ENCODE measurements around the gene RPGRIP1.

DNA sequence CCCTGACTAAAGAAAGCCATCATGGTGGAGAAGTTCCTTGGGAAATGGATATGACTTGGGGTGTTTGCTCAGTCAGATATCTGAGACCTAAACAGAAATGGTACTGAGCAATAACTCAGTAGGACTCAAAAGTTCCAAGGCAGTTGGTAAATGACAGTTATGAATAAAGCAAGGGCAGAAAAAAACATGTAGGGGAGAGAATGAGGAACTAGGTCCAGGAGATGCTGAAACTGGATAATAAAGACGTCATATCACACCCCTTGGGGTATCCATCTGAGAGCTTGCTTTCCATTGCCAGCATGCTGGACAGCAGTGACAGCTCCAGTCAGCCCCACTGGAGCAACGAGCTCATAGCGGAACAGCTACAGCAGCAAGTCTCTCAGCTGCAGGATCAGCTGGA, 37.5 kb downstream of the RPGRIP1 start:
- TF ChIP-seq, protein P1, sequence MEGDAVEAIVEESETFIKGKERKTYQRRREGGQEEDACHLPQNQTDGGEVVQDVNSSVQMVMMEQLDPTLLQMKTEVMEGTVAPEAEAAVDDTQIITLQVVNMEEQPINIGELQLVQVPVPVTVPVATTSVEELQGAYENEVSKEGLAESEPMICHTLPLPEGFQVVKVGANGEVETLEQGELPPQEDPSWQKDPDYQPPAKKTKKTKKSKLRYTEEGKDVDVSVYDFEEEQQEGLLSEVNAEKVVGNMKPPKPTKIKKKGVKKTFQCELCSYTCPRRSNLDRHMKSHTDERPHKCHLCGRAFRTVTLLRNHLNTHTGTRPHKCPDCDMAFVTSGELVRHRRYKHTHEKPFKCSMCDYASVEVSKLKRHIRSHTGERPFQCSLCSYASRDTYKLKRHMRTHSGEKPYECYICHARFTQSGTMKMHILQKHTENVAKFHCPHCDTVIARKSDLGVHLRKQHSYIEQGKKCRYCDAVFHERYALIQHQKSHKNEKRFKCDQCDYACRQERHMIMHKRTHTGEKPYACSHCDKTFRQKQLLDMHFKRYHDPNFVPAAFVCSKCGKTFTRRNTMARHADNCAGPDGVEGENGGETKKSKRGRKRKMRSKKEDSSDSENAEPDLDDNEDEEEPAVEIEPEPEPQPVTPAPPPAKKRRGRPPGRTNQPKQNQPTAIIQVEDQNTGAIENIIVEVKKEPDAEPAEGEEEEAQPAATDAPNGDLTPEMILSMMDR (IDR thresholded peaks at IDR 0.05; ENCODE audit: poor library complexity, severe bottlenecking) = no peak
- no peak for TF ChIP-seq SMC3 (conservative IDR thresholded peaks at IDR 0.05; ENCODE audit: poor library complexity)
- no peak for TF ChIP-seq EZH2 (IDR thresholded peaks at IDR 0.05; ENCODE audit: borderline replicate concordance, insufficient read depth, low read length, poor library complexity, severe bottlenecking)
- no peak for TF ChIP-seq EP300 (conservative IDR thresholded peaks at IDR 0.05; ENCODE audit: poor library complexity, severe bottlenecking)
- TF ChIP-seq, protein P2, sequence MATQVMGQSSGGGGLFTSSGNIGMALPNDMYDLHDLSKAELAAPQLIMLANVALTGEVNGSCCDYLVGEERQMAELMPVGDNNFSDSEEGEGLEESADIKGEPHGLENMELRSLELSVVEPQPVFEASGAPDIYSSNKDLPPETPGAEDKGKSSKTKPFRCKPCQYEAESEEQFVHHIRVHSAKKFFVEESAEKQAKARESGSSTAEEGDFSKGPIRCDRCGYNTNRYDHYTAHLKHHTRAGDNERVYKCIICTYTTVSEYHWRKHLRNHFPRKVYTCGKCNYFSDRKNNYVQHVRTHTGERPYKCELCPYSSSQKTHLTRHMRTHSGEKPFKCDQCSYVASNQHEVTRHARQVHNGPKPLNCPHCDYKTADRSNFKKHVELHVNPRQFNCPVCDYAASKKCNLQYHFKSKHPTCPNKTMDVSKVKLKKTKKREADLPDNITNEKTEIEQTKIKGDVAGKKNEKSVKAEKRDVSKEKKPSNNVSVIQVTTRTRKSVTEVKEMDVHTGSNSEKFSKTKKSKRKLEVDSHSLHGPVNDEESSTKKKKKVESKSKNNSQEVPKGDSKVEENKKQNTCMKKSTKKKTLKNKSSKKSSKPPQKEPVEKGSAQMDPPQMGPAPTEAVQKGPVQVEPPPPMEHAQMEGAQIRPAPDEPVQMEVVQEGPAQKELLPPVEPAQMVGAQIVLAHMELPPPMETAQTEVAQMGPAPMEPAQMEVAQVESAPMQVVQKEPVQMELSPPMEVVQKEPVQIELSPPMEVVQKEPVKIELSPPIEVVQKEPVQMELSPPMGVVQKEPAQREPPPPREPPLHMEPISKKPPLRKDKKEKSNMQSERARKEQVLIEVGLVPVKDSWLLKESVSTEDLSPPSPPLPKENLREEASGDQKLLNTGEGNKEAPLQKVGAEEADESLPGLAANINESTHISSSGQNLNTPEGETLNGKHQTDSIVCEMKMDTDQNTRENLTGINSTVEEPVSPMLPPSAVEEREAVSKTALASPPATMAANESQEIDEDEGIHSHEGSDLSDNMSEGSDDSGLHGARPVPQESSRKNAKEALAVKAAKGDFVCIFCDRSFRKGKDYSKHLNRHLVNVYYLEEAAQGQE (IDR thresholded peaks at IDR 0.05; ENCODE audit: borderline replicate concordance) = no peak
- TF ChIP-seq POLR2AphosphoS5 (IDR thresholded peaks at IDR 0.05) = no peak
- no peak for TF ChIP-seq RAD21 (conservative IDR thresholded peaks at IDR 0.05)

Measured in neural cell (in vitro differentiated cells).